WI38 (cell line): ENCODE results near the gene SP100.

ENCODE experiments used
- H3K4me3 ChIP-seq: 2 replicates; pipeline ENCODE4 v1.5.1; 2011; ENCODE audit warnings: low read depth, mild to moderate bottlenecking, control low read depth, low read length
- TF ChIP-seq, protein P1 (sequence below): IDR thresholded peaks from 2 replicates; pipeline ENCODE4 v1.5.1; 2012; ENCODE audit warnings: low read depth, mild to moderate bottlenecking, control low read depth, low read length

The SP100 gene

DNA sequence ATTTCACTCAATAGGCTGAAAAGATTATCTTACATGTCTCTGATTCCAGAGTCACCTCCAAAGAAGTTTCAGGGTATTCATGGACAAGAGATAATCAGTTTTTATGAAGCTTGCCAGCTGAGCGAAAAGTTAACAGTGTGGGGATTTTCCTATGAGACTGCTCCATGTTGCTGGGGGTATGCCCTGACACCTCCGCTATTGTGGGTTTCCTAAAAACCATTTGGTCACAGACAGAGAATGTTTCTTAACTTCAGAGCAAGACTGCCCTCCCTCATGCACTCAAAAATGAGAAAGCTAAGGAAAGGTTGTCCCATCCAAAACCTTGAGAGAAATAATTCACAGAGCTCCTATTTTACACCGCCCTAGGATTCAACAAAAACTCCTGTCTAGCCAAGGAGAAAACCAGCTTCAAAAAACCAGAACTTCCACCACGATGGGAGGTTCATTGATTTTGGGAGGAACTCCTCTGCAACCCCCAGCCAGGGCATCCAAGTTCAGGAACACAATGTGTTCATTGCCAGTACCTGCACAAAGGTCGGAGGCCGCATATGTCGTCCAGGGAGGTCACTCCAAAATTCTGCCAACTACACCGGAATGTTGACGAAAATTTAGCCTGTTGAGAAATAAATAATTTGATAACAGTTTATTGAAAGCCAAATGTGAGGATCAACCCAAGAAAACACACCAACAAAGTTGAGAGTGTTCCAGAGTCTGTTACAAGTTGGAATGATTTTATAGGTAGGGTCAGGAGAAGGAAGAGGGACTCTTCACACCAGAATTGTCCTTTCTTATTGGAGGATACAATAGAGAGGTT, 104.3 kb downstream of the SP100 start:
- no peak overlapping the region for H3K4me3 ChIP-seq
- TF ChIP-seq, protein P1, sequence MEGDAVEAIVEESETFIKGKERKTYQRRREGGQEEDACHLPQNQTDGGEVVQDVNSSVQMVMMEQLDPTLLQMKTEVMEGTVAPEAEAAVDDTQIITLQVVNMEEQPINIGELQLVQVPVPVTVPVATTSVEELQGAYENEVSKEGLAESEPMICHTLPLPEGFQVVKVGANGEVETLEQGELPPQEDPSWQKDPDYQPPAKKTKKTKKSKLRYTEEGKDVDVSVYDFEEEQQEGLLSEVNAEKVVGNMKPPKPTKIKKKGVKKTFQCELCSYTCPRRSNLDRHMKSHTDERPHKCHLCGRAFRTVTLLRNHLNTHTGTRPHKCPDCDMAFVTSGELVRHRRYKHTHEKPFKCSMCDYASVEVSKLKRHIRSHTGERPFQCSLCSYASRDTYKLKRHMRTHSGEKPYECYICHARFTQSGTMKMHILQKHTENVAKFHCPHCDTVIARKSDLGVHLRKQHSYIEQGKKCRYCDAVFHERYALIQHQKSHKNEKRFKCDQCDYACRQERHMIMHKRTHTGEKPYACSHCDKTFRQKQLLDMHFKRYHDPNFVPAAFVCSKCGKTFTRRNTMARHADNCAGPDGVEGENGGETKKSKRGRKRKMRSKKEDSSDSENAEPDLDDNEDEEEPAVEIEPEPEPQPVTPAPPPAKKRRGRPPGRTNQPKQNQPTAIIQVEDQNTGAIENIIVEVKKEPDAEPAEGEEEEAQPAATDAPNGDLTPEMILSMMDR: no peak

DNA sequence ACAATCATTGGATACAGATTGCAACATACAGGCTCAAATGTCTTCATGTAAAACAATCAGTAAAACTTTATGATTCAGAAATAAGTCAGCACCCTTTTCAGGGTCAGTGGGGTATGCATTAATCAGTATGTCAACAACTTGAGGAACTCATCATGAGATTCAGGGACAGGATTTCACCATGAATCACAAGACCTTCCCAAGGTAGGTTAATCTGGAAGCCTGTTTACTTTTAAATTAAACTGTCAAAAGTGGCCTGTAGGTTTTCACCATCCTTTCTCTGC, 104.8 kb downstream of the SP100 start:
- H3K4me3 ChIP-seq: no peak overlapping the region
- TF ChIP-seq, protein P1: no peak

DNA sequence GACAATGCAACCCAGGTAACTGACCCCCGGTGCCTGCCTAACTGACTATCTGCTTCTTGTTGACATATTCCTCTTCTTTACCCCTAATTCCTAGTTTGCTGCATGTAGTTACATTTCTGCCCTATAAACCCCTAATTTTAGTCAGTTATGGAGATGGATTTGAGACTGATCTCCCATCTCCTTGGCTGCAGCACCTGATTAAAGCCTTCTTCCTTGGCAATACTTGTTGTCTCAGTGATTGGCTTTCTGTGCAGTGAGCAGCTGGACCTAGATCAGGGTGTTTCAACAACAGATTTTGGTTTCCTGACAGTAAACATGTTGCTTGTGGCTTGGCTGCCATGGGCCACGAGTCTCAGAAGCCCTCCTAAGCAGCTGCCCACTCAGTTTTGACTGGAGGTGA, 105.4 kb downstream of the SP100 start:
- H3K4me3 ChIP-seq: no peak overlapping the region
- TF ChIP-seq, protein P1: no peak

DNA sequence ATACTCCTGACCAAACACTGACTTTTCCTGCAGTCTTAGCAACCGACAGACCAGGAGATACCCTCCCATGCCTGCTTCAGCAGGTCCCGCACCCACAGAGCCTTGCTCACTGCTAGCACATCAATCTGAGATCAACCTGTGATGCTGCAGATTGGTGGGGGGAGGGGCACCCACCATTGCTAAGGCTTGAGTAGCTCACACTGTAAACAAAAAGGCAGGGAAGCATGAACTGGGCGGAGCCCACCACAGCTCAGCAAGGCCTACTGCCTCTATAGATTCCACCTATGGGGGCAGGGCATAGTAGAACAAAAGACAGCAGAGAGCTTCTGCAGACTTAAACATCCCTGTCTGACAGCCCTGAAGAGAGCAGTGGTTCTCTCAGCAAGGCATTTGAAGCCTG, 109.7 kb downstream of the SP100 start:
- H3K4me3 ChIP-seq: no peak overlapping the region
- TF ChIP-seq, protein P1: no peak

DNA sequence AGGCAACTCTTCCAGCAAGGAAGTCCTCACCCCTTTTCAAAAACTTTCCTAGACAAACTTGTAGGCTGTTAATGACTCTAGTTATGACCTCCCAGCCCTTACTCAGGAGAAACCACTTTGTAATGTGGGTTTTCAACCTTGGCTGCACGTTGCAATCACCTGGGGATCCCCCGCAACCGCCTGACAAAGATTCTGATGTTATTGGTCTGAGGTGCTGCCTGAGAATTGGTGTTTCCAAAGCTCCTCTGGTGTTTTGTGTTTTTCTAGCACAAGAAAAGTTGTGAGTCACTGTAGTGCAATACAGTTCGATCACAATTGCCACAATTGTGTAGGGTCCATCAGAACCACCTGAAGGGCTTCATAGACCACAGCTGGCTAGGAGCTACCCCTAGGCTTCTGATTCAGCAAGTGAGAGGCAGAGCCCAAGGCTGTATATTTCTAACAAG, 121.6 kb downstream of the SP100 start:
- no peak overlapping the region for H3K4me3 ChIP-seq
- TF ChIP-seq, protein P1: no peak

DNA sequence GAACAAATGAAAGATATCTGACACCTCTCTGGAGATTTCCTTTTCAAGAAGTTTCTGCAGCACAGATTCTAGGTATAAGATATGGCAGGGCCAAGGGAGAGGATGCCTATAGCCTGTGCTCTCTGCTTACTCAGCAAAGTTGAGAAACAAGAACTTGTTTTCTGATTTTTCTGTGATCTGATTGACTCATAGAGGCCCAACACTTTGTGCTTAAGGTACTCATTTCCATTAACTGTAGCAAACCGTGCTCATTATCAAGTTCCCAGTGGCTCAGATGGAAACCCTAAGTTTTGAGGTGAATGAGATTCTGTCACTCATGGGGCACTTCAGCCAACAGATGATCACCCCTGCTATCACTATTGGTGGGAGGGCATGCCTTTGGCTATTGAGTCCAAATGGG, 124.3 kb downstream of the SP100 start:
- no peak overlapping the region for H3K4me3 ChIP-seq
- TF ChIP-seq, protein P1: no peak

DNA sequence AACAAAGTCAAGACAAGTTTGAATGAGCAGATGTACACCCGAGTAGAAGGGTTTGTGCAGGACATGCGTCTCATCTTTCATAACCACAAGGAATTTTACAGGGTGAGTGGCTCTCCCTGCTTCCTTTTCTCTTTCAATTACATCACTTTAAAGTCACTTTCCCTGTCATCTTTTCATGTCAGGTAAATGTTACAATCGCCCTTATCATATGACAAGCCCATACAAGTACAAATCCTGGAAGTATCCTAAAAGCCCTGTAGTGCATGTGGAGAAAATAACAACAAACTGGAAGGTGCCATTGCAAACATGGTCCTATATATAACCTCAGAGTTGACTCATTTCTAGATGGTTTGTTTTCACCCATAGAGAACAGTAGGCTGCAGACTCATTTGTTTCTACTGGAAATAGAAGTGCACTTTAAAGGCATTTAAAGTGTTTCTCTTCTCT, 126.0 kb downstream of the SP100 start:
- H3K4me3 ChIP-seq: no peak overlapping the region
- TF ChIP-seq, protein P1: no peak
